SH-SY5Y (cell line): ENCODE measurements around the gene CHPF2.

Source experiments
- GATA2 ChIP-seq: IDR thresholded peaks from 2 replicates; pipeline ENCODE4 v1.6.1; 2011; ENCODE audit warnings: mild to moderate bottlenecking, low read depth, low read length
- GATA3 ChIP-seq: IDR thresholded peaks from 2 replicates; pipeline ENCODE4 v1.6.1; 2011; ENCODE audit warnings: low read depth, mild to moderate bottlenecking, low read length, moderate library complexity

DNA sequence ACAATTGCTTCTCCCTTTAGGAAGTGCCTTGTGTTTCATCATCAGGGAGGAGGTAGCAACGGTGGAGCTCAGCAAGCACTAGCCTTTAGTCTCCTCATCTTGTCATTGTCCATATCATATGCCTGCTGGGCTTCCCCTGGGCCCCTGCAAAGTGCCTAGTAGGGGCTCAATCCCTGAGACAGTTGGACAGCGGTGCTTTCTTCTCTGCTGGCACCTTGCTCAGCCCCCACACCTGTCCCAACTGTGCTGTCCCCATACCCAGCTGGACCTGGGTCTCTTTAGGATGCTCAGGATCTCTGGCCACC, 10.7 kb downstream of the CHPF2 start:
- TF ChIP-seq GATA2 (no peak), GATA3 (no peak)
